Cerebellar cortex (tissue), 1 donor: ENCODE measurements around the gene LRRC1.

Experiments
- DNase-seq: peaks from one replicate; pipeline ENCODE4 v3.0.0-alpha.2; 2015; ENCODE audit warnings: low spot score

LRRC1 gene

DNA sequence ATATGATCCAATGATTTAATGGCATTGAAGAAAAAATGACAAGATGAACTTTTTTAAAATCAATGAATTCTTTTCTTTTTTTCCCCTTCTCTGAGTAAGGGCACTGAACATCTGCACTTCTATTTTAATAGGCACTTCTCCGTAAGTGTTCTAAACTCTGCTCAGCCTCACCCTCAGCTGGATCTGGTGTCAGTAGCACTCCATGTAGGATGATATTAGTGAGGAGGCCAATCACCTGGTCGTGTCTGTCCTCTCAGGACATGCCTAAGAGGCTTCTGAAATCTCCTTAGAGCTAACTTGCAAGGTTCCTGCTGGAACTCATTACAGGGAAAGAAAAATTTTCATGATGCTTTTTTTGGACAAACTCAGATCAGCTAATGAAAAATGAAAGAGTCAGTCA lies 167.8 kb downstream of the LRRC1 start:
- DNase-seq: no peak

DNA sequence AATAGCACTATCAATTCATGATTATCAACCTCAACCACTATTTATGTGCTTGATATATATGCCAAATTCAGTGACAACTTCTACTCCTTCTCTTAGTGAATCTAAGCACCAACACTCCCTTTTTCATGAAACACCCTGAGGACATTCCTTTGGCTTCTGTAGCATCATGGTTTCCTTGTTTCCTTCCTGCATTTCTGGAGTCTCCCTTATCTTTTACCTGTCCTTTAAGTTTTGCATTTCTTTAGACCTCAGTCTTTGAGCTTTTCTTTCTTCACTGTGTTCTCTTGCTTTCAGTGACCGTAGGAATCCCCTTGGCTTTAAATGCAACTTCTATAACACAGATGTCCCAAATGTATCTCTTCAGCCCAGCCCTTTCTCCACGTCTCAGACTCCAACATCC lies 172.6 kb downstream of the LRRC1 start:
- no peak for DNase-seq
